ENCODE measurements around the gene COL13A1.

DNA sequence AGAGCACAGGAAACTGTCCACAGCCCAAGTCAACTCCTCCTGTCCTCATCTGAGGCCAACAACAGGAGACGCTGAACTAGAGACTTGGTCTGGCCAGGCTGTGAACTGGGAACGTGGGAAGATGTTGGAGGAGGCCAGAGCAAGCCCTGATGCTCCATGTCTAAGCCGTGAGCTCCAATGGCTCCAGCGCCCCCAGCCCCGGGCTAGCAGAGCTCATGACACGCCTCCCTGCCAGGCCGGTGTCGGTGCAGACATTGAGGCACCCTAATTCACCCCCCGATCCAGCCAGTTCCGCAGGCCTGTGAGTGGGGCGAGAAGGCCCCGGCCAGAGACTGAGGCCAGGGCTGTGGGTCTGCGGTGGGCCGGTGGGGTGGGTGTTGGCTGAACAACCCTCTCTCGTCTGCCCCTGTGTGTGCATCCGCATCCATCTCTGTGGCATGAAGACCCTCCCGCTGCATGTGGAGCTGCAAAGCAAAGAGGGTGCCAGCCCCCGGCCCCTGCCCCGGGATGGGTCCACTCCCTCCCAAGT is 141.7 kb downstream of the COL13A1 start:
- TF ChIP-seq, protein P1, sequence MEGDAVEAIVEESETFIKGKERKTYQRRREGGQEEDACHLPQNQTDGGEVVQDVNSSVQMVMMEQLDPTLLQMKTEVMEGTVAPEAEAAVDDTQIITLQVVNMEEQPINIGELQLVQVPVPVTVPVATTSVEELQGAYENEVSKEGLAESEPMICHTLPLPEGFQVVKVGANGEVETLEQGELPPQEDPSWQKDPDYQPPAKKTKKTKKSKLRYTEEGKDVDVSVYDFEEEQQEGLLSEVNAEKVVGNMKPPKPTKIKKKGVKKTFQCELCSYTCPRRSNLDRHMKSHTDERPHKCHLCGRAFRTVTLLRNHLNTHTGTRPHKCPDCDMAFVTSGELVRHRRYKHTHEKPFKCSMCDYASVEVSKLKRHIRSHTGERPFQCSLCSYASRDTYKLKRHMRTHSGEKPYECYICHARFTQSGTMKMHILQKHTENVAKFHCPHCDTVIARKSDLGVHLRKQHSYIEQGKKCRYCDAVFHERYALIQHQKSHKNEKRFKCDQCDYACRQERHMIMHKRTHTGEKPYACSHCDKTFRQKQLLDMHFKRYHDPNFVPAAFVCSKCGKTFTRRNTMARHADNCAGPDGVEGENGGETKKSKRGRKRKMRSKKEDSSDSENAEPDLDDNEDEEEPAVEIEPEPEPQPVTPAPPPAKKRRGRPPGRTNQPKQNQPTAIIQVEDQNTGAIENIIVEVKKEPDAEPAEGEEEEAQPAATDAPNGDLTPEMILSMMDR (IDR thresholded peaks at IDR 0.05), result no peak
- TF ChIP-seq POLR2A (IDR thresholded peaks at IDR 0.05), result no peak
